Measurements from ENCODE around the gene ANGPTL2.

Gene ANGPTL2

DNA sequence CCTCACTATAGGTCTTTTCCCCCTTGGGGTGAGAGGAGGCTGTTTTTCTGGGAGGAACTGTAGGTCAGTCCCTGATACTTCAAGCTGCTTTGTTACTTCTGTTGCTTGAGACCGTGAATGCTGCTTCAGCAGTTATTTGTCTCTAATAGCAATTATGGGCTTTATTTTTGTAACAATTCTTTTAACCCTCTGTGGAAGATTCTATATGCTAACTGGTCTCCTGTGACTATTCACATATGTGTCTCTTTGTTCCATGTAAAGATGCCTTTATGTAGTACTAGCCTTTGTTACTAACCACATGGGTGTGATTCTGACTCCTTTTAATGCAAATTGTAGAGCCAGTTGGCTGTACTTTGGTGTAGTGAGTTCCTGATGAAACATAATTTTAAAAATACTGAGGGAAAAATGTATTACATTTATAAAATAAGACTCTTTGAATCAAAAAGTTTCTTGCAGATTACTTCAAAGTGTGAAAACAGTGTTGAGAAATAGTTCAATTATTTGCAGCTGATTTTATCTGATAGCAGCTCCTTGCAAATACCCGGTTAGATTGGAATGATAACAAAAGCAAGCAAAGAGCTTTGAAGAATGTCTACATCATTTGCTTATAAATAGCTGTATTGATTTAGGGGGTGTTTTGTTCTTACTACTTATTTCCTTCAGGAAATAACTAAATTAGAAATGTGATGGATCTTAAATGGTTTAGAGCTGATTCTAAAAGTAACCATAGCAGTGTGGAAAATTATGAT lies 46.6 kb downstream of the ANGPTL2 start:
- H3K4me3 ChIP-seq (ENCODE audit: low read length) = no peak overlapping the region
- DNase-seq (ENCODE audit: low read depth) = no peak
- TF ChIP-seq, protein P1, sequence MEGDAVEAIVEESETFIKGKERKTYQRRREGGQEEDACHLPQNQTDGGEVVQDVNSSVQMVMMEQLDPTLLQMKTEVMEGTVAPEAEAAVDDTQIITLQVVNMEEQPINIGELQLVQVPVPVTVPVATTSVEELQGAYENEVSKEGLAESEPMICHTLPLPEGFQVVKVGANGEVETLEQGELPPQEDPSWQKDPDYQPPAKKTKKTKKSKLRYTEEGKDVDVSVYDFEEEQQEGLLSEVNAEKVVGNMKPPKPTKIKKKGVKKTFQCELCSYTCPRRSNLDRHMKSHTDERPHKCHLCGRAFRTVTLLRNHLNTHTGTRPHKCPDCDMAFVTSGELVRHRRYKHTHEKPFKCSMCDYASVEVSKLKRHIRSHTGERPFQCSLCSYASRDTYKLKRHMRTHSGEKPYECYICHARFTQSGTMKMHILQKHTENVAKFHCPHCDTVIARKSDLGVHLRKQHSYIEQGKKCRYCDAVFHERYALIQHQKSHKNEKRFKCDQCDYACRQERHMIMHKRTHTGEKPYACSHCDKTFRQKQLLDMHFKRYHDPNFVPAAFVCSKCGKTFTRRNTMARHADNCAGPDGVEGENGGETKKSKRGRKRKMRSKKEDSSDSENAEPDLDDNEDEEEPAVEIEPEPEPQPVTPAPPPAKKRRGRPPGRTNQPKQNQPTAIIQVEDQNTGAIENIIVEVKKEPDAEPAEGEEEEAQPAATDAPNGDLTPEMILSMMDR (IDR thresholded peaks at IDR 0.05; ENCODE audit: insufficient read depth, low read depth, low read length, missing control alignments) = no peak

GRCh38 chr9:127074561-127075548 lies 47.6 kb downstream of the ANGPTL2 start:
- TF ChIP-seq, protein P1 (IDR thresholded peaks at IDR 0.05; ENCODE audit: insufficient read depth, low read depth, low read length, missing control alignments) = no peak
- H3K4me3 ChIP-seq (ENCODE audit: low read length) = no peak overlapping the region
- DNase-seq (ENCODE audit: low read depth) = no peak

GRCh38 chr9:127067603-127068220 lies 54.7 kb downstream of the ANGPTL2 start:
- no peak overlapping the region for H3K4me3 ChIP-seq (ENCODE audit: low read length)
- TF ChIP-seq, protein P1 (IDR thresholded peaks at IDR 0.05; ENCODE audit: insufficient read depth, low read depth, low read length, missing control alignments) = no peak
- DNase-seq (ENCODE audit: low read depth) = peak; percentile 93

DNA sequence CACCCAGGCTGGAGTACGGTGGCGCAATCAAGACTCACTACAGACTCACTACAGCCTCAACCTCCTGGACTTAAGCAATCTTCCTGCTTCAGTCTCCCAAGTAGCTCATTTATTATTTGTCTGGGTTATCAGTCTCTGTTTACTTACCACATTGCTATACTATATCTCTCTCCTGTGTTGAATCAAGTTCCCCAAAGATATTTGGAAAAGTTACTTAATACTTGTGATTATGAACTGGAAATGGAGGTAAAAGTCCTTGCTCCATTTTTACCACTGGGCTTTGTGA lies 55.6 kb downstream of the ANGPTL2 start:
- TF ChIP-seq, protein P1 (IDR thresholded peaks at IDR 0.05; ENCODE audit: insufficient read depth, low read depth, low read length, missing control alignments) = no peak
- no peak overlapping the region for H3K4me3 ChIP-seq (ENCODE audit: low read length)
- peak; percentile 65 for DNase-seq (ENCODE audit: low read depth)

GRCh38 chr9:127066060-127066850 lies 56.2 kb downstream of the ANGPTL2 start:
- TF ChIP-seq, protein P1 (IDR thresholded peaks at IDR 0.05; ENCODE audit: insufficient read depth, low read depth, low read length, missing control alignments) = no peak
- no peak for DNase-seq (ENCODE audit: low read depth)
- no peak overlapping the region for H3K4me3 ChIP-seq (ENCODE audit: low read length)

DNA sequence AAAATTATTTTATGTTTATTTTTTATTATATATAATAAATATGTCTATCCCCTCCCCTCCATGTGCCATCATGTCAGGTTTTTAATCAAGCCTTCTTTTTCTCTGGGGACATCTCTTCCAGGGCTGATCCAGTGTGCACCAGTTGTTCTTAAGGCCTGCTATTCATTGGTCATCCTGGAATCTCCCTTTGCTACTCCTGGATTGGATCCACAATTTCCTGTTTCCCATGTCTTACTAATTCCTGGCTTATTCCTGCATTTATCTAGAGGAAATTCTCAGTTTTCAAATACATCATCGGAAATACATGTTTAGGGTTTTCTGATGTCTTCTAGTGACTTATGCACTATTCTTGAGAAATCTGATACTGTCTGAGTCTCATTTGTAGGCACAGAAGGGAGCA lies 56.8 kb downstream of the ANGPTL2 start:
- TF ChIP-seq, protein P1 (IDR thresholded peaks at IDR 0.05; ENCODE audit: insufficient read depth, low read depth, low read length, missing control alignments) = no peak
- DNase-seq (ENCODE audit: low read depth) = peak; percentile 47
- H3K4me3 ChIP-seq (ENCODE audit: low read length) = no peak overlapping the region
